Lower leg skin (tissue), 3 donors: ENCODE measurements around the gene EYS.

Source experiments
- CTCF ChIP-seq, 3 donors: fragments of 450-650 bp; IDR thresholded peaks; one replicate each; pipeline ENCODE4 v1.5.1; 2016; ENCODE audit warnings: antibody characterized with exemption in 3 of 3, mild to moderate bottlenecking in 3 of 3, moderate library complexity in 2 of 3
- POLR2A ChIP-seq, 2 donors: fragments of 450-650 bp; IDR thresholded peaks; one replicate each; pipeline ENCODE4 v1.6.1; 2016 to 2017; ENCODE audit warnings: antibody characterized with exemption in 2 of 2, mild to moderate bottlenecking in 1 of 2, moderate library complexity in 1 of 2

- no peak for TF ChIP-seq CTCF (IDR thresholded peaks at IDR 0.05)
- TF ChIP-seq POLR2A (IDR thresholded peaks at IDR 0.05): no peak
Observed at GRCh38 chr6:64103480-64103879, 1603.5 kb downstream of the EYS start.
